Activated CD4-positive, alpha-beta T cell treated with anti-CD3 and anti-CD28 coated beads for 24 hours (primary cell): ENCODE measurements around the gene SDR9C7.
"Not testable (repeated sequence)": the region's sequence is repeated elsewhere in the genome, so short reads cannot be mapped to it uniquely, and the experiment has no call there.

ENCODE experiments used
- DNase-seq, 2 donors: peaks; one replicate each; pipeline ENCODE4 v3.0.0-alpha.2; 2020; ENCODE audit warnings: low read depth in 2 of 2

The SDR9C7 gene

DNA sequence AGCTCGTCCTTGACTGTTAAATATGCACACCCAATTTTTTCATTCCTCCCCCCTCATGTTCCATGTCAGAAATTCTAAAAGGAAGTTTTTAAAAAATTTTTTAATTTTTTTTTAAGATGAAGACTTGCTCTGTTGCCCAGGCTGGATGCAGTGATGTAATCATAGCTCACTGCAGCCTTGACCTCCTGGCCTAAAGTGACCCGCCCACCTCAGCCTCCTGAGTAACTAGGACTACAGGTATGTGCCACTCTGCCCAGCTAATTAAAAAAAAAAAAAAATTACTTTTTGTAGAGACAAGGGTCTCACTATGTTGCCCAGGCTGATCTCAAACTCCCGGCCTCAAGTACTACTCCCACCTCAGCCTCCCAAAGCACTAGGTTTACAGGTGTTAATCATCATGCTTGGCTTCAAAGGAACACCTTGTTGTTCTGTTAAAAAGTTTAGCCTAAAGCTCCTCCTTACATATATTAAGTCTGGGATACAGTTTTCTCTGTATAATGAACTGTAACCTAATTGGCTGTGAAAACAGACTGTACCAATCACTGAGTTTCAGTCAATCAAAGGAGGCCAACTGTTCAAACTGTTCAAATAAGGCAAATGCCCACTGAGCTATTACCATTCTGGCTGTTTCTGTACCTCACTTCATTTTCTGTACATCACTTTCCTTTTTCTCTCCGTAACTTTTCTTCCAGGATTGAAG, 17.8 kb downstream of the SDR9C7 start:
- no peak for DNase-seq

DNA sequence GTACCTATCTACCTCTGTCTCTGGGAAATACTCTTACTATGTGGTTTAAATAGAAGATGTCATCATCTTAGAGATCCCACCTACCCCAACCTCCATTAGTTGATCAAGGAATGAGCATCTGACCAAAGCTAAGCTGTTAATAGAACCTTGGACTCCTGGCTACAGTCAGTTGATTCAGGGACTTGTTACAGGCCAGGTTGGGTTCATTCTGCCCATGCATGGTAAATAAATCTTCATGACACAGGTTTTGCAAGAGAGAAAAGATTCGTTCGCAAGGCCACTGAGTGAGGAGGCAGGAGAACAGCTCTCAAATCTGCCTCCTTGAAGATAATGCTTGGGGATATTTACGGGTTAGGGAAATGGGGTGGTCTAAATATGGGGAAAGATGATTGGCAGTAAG, 19.5 kb downstream of the SDR9C7 start:
- DNase-seq = no peak

DNA sequence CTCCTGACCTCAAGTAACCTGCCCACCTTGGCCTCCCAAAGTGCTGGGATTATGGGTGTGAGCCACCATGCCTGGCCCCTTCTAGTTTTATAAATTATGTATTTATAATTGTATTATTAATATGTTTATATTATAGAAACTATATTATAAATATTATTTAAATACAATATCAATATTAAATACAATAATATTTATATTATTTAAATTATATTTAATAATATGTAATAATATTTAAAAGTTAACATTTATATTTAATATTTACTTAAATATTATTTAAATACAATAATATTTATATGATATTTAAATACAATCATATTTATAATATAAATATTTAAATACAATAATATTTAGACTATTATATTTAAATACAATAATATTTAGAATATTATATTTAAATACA, 20.0 kb downstream of the SDR9C7 start:
- DNase-seq = no peak

DNA sequence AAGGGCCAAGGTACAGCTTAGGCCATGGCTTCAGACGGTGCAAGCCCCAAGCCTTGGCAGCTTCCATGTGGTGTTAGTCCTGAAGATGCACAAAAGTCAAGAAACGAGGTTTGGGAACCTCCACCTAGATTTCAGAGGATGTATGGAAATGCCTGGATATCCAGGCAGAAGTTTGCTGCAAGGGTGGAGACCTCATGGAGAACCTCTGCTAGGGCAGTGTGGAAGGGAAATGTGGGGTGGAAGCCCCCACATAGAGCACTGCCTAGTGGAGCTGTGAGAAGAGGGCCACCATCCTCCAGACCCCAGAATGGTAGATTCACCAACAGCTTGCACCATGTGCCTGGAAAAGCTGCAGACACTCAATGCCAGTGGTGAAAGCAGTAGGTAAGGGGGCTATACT, 24.8 kb downstream of the SDR9C7 start:
- DNase-seq = not testable (repeated sequence)

DNA sequence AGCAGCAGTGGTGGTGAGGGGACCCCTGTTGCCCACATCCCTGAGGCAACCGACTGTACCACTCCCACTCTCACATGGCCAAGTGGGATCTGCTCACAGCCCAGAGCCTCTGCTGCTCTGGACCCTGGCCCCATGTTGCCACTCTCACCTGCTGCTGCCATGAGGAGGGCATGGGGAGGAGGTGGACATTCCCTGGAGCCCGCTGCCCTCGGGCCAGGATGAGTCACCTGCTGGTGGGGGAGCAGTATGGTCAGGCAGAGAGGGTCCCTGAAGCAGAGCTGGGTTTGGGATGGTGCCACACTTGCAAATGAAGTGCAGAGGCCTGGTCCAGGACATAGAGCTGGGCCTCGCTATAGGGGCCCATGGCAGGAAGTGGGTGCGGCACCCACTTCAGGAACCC, 26.1 kb downstream of the SDR9C7 start:
- no peak for DNase-seq

DNA sequence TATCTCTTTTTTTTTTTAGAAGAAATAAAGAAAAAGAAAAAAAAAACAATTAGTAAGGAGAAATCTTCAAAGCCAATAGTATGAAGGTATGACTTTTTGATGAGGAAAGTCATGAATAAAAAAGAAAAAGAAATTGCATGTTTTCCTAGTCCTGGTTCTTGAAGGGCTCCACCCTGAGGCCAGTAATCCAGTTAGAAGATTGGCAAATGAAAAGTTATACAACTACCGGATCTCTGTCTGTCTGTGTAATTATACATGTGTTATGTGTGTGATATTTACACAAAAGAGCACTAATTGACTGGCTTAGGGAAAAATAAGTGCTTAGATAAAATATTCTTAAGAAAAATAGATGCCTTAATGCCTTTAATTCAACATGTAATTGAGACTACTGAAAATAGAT, 28.4 kb downstream of the SDR9C7 start:
- no peak for DNase-seq

DNA sequence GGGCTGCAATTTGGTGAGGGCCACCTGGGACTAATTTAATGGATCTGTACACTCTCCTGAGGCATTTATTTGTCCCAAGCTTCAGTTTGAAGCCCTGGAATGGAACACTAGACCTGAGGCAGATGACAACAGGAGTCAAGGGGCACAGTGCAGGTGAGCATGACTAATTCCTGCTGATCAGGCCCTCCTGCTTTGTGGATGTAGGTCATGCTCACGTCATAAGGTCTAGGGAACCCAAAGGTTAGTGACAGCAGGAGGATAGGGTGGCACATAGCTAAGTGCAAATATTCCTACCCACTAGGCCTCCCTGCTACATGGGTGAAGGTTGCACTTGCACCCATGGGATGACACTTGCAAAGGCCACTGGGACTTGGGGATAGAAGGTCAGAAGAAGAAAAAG, 30.8 kb downstream of the SDR9C7 start:
- DNase-seq = no peak

DNA sequence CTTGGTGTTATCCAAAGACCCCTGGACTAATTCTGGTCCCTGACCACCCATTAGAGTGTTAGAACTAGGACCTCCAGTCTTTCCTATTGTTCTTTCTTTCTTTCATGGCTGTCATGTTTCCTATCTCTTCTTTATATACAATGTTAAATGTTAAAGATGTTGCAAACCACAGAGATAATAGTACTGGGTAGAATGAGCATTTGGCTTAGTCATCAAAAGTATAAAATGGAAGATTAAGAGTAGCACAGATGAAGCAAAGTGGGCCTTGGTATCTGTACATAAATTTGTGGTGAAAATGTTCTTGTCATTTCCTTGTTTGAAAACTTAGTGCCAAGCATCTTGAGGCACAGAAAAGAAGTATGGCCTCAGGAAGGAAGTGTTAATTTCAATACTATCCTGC, 32.9 kb downstream of the SDR9C7 start:
- not testable (repeated sequence) for DNase-seq

DNA sequence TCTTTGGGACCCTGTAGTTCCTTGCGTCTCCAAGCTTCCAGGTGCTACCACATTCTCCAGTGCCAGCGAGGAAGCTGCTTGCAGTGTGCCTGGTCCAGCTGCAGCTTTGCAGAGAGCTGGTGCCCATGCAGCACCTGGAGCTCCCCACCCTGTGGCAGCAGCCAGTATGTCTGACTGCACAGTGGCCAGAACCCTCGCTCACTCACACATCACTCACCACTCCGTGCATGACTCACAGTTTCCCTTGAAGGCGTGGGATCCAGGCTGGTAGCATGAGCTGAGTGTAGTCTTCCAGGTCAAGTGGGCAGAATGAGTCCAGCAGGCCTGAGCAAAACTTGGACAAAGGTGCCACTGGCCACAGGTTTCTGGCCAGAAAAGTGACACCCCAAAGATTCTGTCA, 33.6 kb downstream of the SDR9C7 start:
- no peak for DNase-seq

DNA sequence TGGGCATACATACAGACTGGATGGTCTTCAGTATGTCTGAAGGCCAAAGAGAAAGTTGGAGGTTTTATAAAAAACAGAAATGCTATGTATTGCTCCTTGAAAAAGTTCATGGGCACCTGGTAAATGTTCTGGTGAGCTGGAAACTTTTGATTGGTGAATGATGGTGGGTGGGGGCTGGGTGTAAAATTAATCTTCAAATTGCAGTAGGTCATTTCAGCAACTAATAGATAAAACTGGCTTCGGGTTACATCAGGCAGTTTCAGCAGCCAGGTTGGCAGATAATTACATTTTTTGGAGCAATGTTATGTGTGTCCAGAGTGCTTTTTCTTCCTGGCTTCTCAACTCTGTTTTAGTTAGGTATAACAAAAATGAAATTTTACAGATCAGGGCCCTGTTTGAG, 35.3 kb downstream of the SDR9C7 start:
- DNase-seq = no peak

DNA sequence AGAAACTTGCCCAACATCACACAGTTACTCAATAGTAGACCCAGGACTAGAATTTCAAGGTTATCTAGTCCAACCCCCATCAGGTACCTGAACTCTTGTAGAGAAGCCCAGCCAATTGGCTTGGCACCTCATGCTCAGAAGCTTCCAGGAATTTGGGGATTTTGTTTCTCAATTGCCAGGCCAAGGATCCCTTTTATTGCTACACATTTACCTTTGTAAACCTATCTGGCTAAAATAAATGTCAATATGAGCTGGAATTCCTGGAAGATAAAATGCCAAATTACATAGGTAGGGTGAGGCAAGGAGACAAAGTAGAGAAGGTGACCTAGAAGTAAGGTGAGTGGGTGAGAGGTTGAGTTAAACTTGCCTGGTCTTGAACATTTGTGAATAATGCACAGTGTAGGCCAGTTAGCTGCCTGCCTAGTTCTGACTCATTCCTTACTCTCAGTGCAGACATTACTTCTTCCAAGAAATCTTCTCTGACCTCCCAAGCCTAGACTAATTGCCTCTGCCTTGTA, 36.3 kb downstream of the SDR9C7 start:
- no peak for DNase-seq

DNA sequence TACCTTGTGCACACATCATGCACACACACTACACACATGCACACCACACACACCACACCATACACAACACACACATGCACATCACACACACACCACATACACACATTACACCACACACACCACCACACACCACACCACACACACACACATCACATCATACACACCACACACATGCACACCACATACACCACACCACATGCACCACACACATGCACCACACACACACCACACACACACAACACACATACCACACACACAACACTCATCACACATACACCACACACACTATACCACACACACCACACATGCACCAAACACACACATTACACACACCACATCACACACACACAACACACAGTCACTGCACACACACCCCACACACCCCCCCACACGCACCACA, 38.1 kb downstream of the SDR9C7 start:
- no peak for DNase-seq

DNA sequence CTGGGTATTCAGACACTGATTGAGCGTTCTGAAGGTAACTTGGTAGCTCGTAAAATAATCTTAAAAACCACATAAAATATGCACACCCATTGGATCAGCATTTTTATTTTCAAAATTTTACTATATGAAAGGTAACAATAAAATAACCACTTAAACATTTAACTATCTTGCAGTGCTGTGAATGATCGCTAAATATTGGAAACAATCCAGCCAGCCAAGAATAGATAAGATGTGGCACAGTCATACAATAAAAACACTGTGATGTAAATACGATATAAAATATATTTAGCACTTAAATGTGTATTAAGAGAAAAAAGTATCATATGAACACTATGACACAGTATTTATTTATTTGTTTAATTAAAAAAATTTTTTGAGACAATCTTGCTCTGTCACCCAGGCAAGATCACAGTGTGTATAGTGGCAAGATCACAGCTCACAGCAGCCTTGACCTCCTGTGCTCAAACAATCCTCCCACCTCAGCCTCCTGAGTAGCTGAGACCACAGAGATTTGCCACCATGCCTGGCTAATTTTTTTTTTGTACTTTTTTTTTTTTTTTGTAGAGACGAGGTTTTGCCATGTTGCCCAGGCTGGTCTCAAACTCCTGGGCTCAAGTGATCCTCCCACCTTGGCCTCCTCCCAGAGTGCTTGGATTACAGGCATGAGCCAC, 39.4 kb downstream of the SDR9C7 start:
- no peak for DNase-seq

DNA sequence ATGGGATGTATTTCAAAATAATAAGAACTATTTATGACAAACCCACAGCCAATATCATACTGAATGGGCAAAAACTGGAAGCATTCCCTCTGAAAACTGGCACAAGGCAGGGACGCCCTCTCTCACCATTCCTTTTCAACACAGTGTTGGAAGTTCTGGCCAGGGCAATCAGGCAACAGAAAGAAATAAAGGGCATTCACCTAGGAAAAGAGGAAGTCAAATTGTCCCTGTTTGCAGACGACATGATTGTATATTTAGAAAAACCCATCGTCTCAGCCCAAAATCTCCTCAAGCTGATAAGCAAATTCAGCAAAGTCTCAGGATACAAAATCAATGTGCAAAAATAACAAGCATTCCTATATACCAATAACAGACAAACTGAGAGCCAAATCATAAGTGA, 42.3 kb downstream of the SDR9C7 start:
- DNase-seq = not testable (repeated sequence)

DNA sequence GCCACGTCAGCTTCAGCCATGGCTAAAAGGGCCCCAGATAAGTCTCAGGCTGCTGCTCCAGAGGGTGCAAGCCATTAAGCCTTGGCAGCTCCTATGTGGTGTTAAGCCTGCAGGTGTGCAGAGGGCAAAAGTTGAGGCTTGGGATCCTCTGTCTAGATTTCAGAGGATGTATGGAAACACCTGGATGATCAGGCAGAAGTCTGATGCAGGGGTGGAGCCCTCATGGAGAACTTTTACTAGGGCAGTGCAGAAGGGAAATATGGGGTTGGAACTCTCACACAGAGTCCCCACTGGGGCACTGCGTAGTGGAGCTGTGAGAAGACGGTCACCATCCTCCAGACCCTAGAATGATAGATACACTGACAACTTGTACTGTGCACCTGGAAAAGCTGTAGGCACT, 47.9 kb downstream of the SDR9C7 start:
- DNase-seq = no peak

DNA sequence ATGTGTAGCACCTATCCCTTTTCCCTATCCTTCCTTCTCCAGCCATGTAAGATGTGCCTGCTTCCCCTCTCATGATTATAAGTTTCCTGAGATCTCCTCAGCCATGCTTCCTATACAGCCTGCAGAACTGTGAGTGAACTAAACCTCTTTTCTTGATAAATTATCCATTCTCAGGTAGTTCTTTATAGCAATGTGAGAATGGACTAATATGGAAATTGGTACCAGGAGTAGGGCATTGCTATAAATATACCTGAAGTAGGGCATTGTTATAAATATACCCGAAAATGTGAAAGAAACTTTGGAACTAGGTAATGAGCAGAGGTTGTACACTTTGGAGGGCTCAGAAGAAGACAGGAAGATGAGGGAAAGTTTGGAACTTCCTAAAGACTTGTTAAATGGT, 48.9 kb downstream of the SDR9C7 start:
- DNase-seq = no peak

DNA sequence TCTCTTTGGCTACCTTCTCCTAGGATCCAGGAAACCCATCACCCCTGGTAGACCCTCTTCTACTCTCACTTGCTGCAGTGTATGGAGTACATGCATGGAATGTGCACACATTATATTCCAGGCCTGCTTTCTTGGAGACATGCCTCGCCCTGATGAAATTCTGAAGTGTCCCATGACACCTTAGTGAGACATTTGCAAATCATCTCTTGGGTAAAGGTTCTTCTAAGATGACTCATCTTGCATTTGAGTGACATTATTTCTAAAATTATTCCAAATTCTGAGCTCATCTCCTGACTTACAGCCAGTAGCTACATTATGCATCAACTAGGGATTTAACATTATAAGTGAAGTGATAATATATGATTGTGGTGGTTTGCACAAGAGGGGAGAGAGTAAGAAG, 49.8 kb downstream of the SDR9C7 start:
- DNase-seq = no peak

DNA sequence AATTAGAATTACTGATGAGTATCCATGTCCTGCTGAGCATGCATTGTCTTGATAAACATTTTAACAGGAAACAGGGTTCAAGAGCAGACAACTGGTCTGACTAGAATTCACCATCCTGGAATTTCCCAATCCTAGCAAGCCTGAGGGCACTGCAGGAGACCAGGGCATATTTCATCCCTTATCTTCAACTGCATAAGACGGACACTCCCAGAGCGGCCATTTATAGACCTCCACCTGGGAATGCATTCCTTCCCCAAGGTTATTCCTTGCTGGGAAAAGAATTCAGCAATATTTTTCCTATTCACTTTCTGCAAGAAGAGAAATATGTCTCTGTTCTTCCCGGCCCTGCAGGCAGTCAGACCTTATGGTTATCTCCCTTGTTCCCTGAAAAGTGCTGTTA, 51.8 kb downstream of the SDR9C7 start:
- not testable (repeated sequence) for DNase-seq

DNA sequence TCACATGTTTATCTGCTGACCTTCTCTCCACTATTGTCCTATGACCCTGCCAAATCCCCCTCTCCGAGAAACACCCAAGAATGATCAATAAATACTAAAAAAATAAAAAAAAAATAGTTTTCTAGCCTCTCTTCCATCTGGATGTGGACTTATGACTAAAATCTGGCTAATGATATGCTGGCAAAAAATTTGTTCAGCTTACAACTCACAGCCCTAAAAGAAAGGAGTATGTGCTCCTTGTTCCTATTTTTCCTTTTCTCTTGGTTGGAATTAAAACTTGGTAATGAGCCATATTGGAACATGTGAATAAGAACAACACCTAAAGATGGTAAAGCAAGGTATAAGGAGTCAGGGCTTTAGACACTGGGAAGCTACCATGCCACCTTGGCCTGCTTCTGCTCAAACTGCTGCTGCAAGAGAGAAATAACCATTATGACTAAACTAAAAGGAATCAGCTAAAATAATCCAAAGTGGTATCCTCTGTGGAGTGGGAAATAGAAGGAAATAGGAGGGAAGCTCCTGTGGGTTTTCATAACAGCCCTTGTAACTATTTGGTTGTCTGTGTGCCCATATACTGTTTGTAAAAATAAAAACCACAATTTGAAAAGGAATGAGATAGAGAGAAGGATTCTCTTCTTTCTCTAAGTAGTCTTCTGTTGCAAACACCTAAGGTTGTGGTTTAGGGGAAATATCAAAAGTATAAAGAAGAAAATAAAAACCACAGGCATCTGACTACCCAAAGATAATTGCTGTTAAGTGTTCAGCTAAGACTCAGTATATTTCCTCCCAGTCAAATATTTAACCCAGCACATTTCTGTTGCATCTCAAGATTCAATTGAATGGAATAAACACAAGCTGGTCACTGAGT, 53.8 kb downstream of the SDR9C7 start:
- no peak for DNase-seq

DNA sequence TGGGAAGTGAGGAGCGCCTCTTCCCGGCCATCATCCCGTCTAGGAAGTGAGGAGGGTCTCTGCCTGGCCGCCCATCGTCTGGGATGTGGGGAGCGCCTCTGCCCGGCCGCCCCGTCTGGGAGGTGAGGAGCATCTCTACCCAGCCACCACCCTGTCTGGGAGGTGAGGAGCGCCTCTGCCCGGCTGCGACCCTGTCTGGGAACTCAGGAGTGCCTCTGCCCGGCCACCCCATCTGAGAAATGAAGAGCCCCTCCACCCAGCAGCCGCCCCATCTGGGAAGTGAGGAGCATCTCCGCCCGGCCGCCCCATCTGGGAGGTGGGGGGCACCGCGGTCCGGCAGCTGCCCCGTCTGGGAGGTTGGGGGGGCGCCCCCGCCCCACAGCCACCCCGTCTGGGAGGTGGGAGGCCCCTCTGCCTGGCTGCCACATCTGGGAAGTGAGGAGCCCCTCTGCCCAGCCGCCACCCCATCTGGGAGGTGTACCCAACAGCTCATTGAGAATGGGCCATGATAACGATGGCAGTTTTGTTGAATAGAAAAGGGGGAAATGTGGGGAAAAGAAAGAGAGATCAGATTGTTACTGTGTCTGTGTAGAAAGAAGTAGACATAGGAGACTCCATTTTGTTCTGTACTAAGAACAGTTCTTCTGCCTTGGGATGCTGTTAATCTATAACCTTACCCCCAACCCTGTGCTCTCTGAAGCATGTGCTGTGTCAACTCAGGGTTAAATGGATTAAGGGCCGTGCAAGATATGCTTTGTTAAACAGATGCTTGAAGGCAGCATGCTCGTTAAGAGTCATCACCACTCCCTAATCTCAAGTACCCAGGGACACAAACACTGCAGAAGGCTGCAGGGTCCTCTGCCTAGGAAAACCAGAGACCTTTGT, 54.7 kb downstream of the SDR9C7 start:
- not testable (repeated sequence) for DNase-seq

DNA sequence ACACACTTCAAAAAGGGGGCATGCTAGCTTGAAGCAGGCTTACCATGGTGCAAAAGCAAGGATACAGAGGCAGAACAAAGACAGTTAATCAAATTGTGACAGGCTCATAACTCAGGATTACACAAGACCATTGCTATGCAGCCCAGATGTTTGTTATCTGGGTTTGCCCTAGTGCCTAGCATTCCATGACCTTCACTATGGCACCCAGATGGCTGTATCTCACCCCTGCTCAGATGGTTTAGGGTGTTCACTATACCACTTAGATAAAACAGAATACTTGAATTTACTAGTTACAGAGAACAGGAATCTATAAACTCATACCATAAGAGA, 56.2 kb downstream of the SDR9C7 start:
- DNase-seq = no peak
